HG03442 (cell line): Measurements from ENCODE around the gene B4GALNT4.
"Not testable (repeated sequence)": the region's sequence is repeated elsewhere in the genome, so short reads cannot be mapped to it uniquely, and the experiment has no call there.

Experiments
- ATAC-seq: cut with Tn5 transposase; IDR thresholded peaks from one replicate; pipeline ENCODE4 v1.9.1; 2021; ENCODE audit warnings: mild to moderate bottlenecking, moderate library complexity; ENCODE audit not compliant: unreplicated experiment

The B4GALNT4 gene

GRCh38 chr11:405954-406795, 36.9 kb downstream of the B4GALNT4 start:
- no peak for ATAC-seq

- ATAC-seq, result peak; percentile 66
Measured at GRCh38 chr11:406796-407650, 37.7 kb downstream of the B4GALNT4 start.

GRCh38 chr11:407651-408123, 38.4 kb downstream of the B4GALNT4 start:
- ATAC-seq, result no peak

- no peak for ATAC-seq
Measured at GRCh38 chr11:408154-409007, 39.1 kb downstream of the B4GALNT4 start.

- no peak for ATAC-seq
Measured at GRCh38 chr11:409008-409599, 39.8 kb downstream of the B4GALNT4 start.

GRCh38 chr11:409600-410483, 40.5 kb downstream of the B4GALNT4 start:
- ATAC-seq, result no peak

DNA sequence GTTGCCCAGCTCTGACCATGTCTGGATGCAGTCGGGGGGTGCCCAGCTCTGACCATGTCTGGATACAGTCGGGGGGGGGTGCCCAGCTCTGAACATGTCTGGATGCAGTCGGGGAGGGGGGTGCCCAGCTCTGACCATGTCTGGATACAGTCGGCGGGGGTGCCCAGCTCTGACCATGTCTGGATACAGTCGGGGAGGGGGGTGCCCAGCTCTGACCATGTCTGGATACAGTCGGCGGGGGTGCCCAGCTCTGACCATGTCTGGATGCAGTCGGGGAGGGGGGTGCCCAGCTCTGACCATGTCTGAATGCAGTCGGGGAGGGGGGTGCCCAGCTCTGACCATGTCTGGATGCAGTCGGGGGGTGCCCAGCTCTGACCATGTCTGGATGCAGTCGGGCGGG, 41.4 kb downstream of the B4GALNT4 start:
- ATAC-seq, result not testable (repeated sequence)

DNA sequence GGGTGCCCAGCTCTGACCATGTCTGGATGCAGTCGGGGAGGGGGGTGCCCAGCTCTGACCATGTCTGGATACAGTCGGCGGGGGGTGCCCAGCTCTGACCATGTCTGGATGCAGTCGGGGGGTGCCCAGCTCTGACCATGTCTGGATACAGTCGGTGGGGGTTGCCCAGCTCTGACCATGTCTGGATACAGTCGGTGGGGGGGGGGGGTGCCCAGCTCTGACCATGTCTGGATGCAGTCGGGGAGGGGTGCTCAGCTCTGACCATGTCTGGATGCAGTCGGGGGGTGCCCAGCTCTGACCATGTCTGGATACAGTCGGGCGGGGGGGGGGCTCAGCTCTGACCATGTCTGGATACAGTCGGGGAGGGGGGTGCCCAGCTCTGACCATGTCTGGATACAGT, 42.2 kb downstream of the B4GALNT4 start:
- not testable (repeated sequence) for ATAC-seq

GRCh38 chr11:412641-413119, 43.4 kb downstream of the B4GALNT4 start:
- no peak for ATAC-seq

GRCh38 chr11:413120-414081, 44.1 kb downstream of the B4GALNT4 start:
- no peak for ATAC-seq

DNA sequence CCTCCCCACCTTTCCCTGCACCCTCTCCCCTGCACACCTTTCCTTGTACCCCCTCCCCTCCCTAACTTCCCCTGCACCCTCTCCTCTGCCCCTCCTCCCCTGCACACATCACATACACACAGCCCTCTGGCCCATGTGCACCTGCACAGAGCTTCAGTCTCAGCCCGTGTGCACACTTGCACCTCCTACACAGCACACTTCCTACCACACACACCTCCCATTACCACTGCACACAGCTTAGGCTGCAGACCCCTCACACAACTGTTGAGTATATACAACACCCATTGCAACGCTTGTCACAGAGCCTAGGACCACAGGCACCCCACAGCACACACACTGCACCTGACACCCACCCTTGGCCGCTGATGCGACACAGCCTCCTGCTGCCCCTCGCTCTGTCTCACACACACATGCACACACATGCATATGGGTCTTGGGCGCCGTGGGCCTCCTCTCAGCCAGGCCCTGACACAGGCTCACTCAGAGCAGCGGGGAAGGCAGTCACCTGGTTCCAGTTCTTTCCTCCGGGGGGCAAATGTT, 45.1 kb downstream of the B4GALNT4 start:
- no peak for ATAC-seq

DNA sequence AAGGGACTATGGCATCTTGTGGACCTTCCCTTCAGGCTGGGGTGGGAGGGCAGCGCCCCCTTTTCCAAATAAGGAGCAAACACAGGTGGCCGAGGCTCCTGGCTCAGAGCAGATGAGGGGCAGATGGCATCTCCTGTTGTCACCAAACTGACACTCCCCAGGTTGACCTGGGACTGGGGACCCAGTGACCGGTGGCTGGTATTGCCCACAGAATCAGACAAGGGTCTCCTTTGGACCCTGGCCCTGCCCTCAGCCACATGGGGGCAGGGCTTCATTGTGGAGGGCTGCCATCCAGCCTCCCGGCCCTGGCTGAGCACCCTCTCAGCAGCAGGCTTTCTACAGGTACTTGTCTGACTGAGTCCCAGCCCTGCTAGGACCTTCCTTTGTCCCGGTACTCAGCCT, 46.3 kb downstream of the B4GALNT4 start:
- ATAC-seq, result no peak

- no peak for ATAC-seq
Measured at GRCh38 chr11:416051-416756, 46.9 kb downstream of the B4GALNT4 start.

GRCh38 chr11:416757-417621, 47.7 kb downstream of the B4GALNT4 start:
- ATAC-seq, result no peak

DNA sequence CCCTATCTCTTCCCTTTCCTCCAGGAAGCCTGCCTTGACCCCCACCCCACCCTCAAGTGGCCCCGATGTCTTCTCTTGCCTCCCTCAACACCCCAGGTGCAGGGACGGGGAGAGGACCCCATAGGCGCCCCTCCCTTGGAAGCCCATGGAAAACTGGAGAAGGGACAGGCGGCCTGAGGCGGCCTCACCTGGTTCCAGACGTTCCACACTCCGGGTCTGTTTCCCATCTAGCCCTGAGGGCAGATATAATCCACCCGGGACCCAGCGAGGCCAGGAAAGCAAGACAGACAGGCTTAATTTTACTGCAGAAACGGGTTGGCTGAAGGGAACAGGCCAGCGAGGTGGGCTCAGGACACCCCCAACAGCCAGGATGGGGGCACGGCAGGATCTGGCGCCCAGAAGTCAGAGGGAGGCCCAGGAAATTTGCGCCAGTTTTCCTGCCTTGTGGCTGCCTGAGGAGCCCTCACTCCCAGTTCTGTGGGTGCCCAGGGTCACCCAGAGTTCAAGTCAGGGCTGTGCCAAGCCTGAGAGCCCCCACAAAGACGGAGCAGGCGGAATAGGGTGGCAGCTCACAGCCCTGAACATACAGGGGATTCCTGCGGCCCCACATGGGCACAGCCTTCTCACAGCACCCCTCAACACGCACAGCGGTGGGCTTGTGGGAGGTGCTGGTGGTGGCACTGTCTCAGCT, 48.5 kb downstream of the B4GALNT4 start:
- ATAC-seq, result no peak
